Activated CD4-positive, alpha-beta memory T cell treated with anti-CD3 and anti-CD28 coated beads for 36 hours (primary cell): ENCODE data around the gene PML. TPM values are rescaled to one million over a fixed set of nuclear protein-coding genes. Genes with fewer than 3 reads are reported as not detected.
"Not testable (repeated sequence)": the region's sequence is repeated elsewhere in the genome, so short reads cannot be mapped to it uniquely, and the experiment has no call there.

ENCODE experiments used
- CTCF ChIA-PET: fragments of 350-600 bp; sonication (Branson Sonifier 250); formaldehyde crosslinking; loops from one replicate; lab custom pipeline; 2021; ENCODE audit warnings: antibody characterized with exemption, inconsistent platforms; lab: Charles Lee
- POLR2A ChIA-PET: fragments of 350-600 bp; sonication (Branson Sonifier 250); formaldehyde crosslinking; loops from one replicate; lab custom pipeline; 2021; ENCODE audit warnings: antibody characterized with exemption; lab: Charles Lee
- DNase-seq: peaks from one replicate; pipeline ENCODE4 v3.0.0-alpha.2; 2020
- H3K27ac Mint-ChIP-seq: one replicate; pipeline ENCODE4 v1.8.0; 2021; ENCODE audit warnings: mixed read lengths
- H3K27me3 Mint-ChIP-seq: one replicate; pipeline ENCODE4 v1.8.0; 2021; ENCODE audit warnings: mixed read lengths
- H3K36me3 Mint-ChIP-seq: one replicate; pipeline ENCODE4 v1.8.0; 2021; ENCODE audit warnings: mixed read lengths
- H3K4me1 Mint-ChIP-seq: one replicate; pipeline ENCODE4 v1.8.0; 2021; ENCODE audit warnings: low read depth, mixed read lengths
- H3K4me3 Mint-ChIP-seq: one replicate; pipeline ENCODE4 v1.8.0; 2021; ENCODE audit warnings: mild to moderate bottlenecking, mixed read lengths
- H3K9me3 Mint-ChIP-seq: one replicate; pipeline ENCODE4 v1.8.0; 2021; ENCODE audit warnings: mixed read lengths
- intact Hi-C: fragments of 100-400 bp; cut with micrococcal nuclease; formaldehyde crosslinking; loops from one replicate; pipeline ENCODE4 v1.15.1; 2023
- total RNA-seq, 2 experiments: library from RNA; stranded (reverse); gene quantifications; one replicate each; pipeline ENCODE4 v1.2.3, GENCODE V29; 2021

Gene PML
- total RNA-seq, 2 experiments from 2014 or later, result 67.6 to 69.8 TPM

- Mint-ChIP-seq H3K4me3 (no peak overlapping the region), H3K4me1 (peaks cover 28% of the 10 kb centered on the region), H3K36me3 (no peaks in the 10 kb centered on the region), H3K9me3 (no peaks in the 10 kb centered on the region), H3K27me3 (no peaks in the 10 kb centered on the region), H3K27ac (no peak overlapping the region)
- ChIA-PET CTCF (interaction anchor here (0.8 to 4.3 kb wide), 7 partner anchors 9 to 63 kb away, joined by 3 to 22 read pairs (median 6); partner anchors contain the start of gene PML), POLR2A (interaction anchor here (1.2 kb wide), 1 partner anchor 22 kb away, joined by 5 read pairs; no protein-coding TSS in a partner anchor)
- intact Hi-C loops, result loop anchor here (1.0 kb wide), 1 partner anchor 8 kb away; no protein-coding TSS in a partner anchor
- no peak for DNase-seq
Measured at GRCh38 chr15:73959801-73960200, 34.7 kb upstream of the PML start.

DNA sequence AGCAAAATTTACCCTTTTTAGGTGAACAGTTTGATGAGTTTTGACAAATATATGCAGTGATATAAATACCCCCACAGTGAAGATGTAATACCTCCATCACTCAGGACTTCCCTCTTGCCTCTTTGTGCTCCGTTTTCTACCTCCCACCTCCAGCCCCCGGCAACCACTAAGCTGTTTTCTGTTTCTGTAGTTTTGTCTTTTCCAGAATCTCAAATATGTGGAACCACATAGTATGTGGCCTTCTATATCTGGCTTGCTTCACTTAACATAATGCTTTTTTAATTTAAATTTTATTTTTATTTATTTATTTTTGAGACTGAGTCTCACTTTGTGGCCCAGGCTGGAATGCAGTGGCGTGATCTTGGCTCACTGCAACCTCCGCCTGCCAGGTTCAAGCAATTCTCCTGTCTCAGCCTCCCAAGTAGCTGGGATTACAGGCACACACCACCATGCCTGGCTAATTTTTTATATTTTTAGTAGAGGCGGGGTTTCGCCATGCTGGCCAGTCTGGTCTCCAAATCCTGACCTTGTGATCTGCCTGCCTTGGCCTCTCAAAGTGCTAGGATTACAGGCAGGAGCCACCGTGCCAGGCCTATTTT is 33.9 kb upstream of the PML start:
- H3K4me3 Mint-ChIP-seq, H3K9me3 Mint-ChIP-seq, H3K27me3 Mint-ChIP-seq, DNase-seq, H3K27ac Mint-ChIP-seq, POLR2A ChIA-PET, intact Hi-C loops, H3K36me3 Mint-ChIP-seq: not testable (repeated sequence)
- H3K4me1 Mint-ChIP-seq, result peaks cover 35% of the 10 kb centered on the region
- CTCF ChIA-PET, result interaction anchor here (0.8 to 4.3 kb wide), 7 partner anchors 10 to 89 kb away, joined by 3 to 22 read pairs (median 6); partner anchors contain the start of gene PML

- intact Hi-C loops, result no loop called here
- no peaks in the 10 kb centered on the region for H3K9me3 Mint-ChIP-seq
- H3K27ac Mint-ChIP-seq, result no peak overlapping the region
- ChIA-PET POLR2A (no interaction called here), CTCF (interaction anchor here (1.4 kb wide), 1 partner anchor 86 kb away, joined by 3 read pairs; no protein-coding TSS in a partner anchor)
- no peaks in the 10 kb centered on the region for H3K36me3 Mint-ChIP-seq
- no peak overlapping the region for H3K4me3 Mint-ChIP-seq
- no peaks in the 10 kb centered on the region for H3K27me3 Mint-ChIP-seq
- no peak for DNase-seq
- peaks cover 43% of the 10 kb centered on the region for H3K4me1 Mint-ChIP-seq
Measured at GRCh38 chr15:73962433-73962832, 32.1 kb upstream of the PML start.

GRCh38 chr15:73964736-73965093 is 29.8 kb upstream of the PML start:
- POLR2A ChIA-PET, result interaction anchor here (1.0 to 1.4 kb wide), 3 partner anchors 17 to 439 kb away, joined by 3 to 4 read pairs (median 4); no protein-coding TSS in a partner anchor
- no peaks in the 10 kb centered on the region for H3K9me3 Mint-ChIP-seq
- CTCF ChIA-PET, result interaction anchor here (0.6 to 2.8 kb wide), 20 partner anchors 8 to 91 kb away, joined by 3 to 24 read pairs (median 5); partner anchors contain the start of gene TBC1D21
- peak overlapping the region; percentile 69 for H3K4me3 Mint-ChIP-seq
- no peaks in the 10 kb centered on the region for H3K27me3 Mint-ChIP-seq
- no peaks in the 10 kb centered on the region for H3K36me3 Mint-ChIP-seq
- intact Hi-C loops, result loop anchor here (1.0 to 5.0 kb wide), 4 partner anchors 13 to 67 kb away; no protein-coding TSS in a partner anchor
- H3K27ac Mint-ChIP-seq, result peak overlapping the region; percentile 85
- H3K4me1 Mint-ChIP-seq, result peaks cover 27% of the 10 kb centered on the region
- peak; percentile 93 for DNase-seq

DNA sequence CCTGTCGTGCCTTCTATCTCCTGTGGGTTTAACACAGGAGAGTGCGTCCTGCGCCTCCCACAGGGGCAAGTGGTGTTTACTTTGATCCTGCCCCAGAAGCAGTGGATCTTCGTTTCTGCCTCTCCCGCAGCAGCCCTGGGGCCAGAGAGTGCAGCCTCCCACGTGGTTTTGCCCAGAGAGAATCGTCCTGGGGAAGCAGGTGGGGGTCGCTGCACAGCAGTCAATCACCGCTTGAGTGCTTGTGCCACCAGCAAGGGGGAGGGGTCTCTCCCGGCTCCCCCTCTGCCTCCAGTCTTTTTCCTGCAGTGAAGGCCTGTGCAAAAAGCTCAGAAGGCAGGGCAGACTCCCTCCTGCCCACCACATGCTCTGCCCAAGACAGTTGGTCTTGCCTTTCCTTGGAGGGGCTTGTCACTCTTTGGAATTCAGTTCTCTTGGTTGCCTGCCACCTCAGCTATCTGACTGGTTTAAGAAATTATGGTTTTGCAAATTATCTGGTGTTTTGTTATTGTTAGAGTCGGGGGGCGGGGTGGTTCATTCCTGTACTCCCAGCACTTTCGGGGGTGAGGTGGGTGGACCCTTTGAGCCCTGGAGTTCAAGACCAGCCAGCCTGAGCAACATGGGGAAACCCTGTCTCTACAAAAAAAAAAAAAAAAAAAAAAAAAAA is 29.3 kb upstream of the PML start:
- H3K4me1 Mint-ChIP-seq, result peaks cover 24% of the 10 kb centered on the region
- H3K27ac Mint-ChIP-seq, result peak overlapping the region; percentile 85
- H3K9me3 Mint-ChIP-seq, result no peaks in the 10 kb centered on the region
- intact Hi-C loops, result loop anchor here (2.0 to 5.0 kb wide), 2 partner anchors 42 to 44 kb away; no protein-coding TSS in a partner anchor
- H3K36me3 Mint-ChIP-seq, result no peaks in the 10 kb centered on the region
- peak; percentile 82 for DNase-seq
- H3K27me3 Mint-ChIP-seq, result no peaks in the 10 kb centered on the region
- ChIA-PET POLR2A (interaction anchor here (1.0 to 1.4 kb wide), 3 partner anchors 17 to 438 kb away, joined by 3 to 4 read pairs (median 4); no protein-coding TSS in a partner anchor), CTCF (interaction anchor here (0.6 to 2.8 kb wide), 18 partner anchors 8 to 97 kb away, joined by 3 to 24 read pairs (median 6); partner anchors contain the start of genes PML and TBC1D21)
- H3K4me3 Mint-ChIP-seq, result peak overlapping the region; percentile 69

GRCh38 chr15:73965758-73966113 is 28.8 kb upstream of the PML start:
- DNase-seq, result peak; percentile 29
- no peaks in the 10 kb centered on the region for H3K9me3 Mint-ChIP-seq
- intact Hi-C loops, result loop anchor here (2.0 to 5.0 kb wide), 2 partner anchors 42 to 45 kb away; no protein-coding TSS in a partner anchor
- H3K27me3 Mint-ChIP-seq, result no peaks in the 10 kb centered on the region
- H3K4me3 Mint-ChIP-seq, result peak overlapping the region; percentile 54
- no peaks in the 10 kb centered on the region for H3K36me3 Mint-ChIP-seq
- H3K27ac Mint-ChIP-seq, result peak overlapping the region; percentile 85
- peaks cover 22% of the 10 kb centered on the region for H3K4me1 Mint-ChIP-seq
- ChIA-PET CTCF (interaction anchor here (0.6 to 2.8 kb wide), 19 partner anchors 9 to 97 kb away, joined by 3 to 24 read pairs (median 5); partner anchors contain the start of genes PML and TBC1D21), POLR2A (interaction anchor here (1.0 to 1.4 kb wide), 3 partner anchors 16 to 438 kb away, joined by 3 to 4 read pairs (median 4); no protein-coding TSS in a partner anchor)

- no peaks in the 10 kb centered on the region for H3K36me3 Mint-ChIP-seq
- POLR2A ChIA-PET, result no interaction called here
- DNase-seq, result no peak
- H3K27me3 Mint-ChIP-seq, result peaks cover 3% of the 10 kb centered on the region
- peaks cover 25% of the 10 kb centered on the region for H3K4me1 Mint-ChIP-seq
- CTCF ChIA-PET, result interaction anchor here (1.0 to 8.6 kb wide), 4 partner anchors 41 to 85 kb away, joined by 3 to 98 read pairs (median 48); no protein-coding TSS in a partner anchor
- H3K4me3 Mint-ChIP-seq, result no peak overlapping the region
- H3K27ac Mint-ChIP-seq, result no peak overlapping the region
- H3K9me3 Mint-ChIP-seq, result no peaks in the 10 kb centered on the region
- intact Hi-C loops, result loop anchor here (5.0 kb wide), 1 partner anchor 39 kb away; no protein-coding TSS in a partner anchor
Measured at GRCh38 chr15:73968461-73968860, 26.1 kb upstream of the PML start.

GRCh38 chr15:73969151-73969759 is 25.3 kb upstream of the PML start:
- Mint-ChIP-seq H3K27me3 (peaks cover 4% of the 10 kb centered on the region), H3K36me3 (peaks cover 1% of the 10 kb centered on the region), H3K27ac (no peak overlapping the region), H3K9me3 (peaks cover 2% of the 10 kb centered on the region), H3K4me3 (no peak overlapping the region), H3K4me1 (peaks cover 27% of the 10 kb centered on the region)
- ChIA-PET POLR2A (no interaction called here), CTCF (interaction anchor here (0.6 to 8.6 kb wide), 5 partner anchors 25 to 78 kb away, joined by 3 to 98 read pairs (median 5); partner anchors contain the start of gene PML)
- DNase-seq, result no peak
- intact Hi-C loops, result loop anchor here (5.0 kb wide), 1 partner anchor 38 kb away; no protein-coding TSS in a partner anchor

DNA sequence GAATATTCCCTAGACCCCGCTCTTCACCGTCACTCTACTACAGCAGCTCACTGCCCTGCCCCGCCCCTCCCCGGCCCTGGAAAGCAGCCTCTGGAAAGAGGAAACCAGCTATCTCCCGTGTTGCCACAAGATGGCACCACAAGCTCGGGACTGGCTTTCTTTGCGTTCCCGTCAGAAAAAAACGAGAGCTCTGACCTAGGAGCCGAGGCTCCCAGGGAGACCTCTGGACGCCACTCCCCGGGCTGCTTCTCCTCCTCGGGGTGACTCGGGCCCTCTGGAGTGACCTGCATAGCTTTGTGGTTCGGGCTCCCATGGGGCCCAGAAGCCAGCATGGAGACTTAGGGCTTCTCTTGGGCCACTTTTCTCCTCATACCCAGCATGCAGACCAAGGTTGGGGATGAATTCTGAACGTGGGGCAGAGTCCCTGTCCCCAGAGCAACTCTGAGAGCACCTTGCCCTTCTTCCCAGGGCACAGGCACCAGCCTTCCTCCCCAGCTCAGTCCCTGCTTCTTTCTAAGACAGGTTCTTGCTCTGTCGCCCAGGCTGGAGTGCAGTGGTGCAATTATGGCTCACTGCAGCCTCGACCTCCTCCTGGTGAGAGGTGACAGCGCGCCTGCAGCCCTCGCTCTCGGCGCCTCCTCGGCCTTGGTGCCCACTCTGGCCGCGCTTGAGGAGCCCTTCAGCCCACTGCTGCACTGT is 21.4 kb upstream of the PML start:
- DNase-seq, result peak; percentile 90
- ChIA-PET CTCF (interaction anchor here (0.6 to 8.6 kb wide), 52 partner anchors 7 to 806 kb away, joined by 3 to 98 read pairs (median 5); partner anchors contain the start of genes LOXL1, PML and STOML1), POLR2A (interaction anchor here (0.5 to 2.2 kb wide), 3 partner anchors 9 to 405 kb away, joined by 4 to 9 read pairs (median 9); partner anchors contain the start of gene PML)
- H3K4me3 Mint-ChIP-seq, result peak overlapping the region; percentile 10
- H3K36me3 Mint-ChIP-seq, result peaks cover 7% of the 10 kb centered on the region
- peaks cover 19% of the 10 kb centered on the region for H3K27me3 Mint-ChIP-seq
- intact Hi-C loops, result loop anchor here (2.0 to 5.0 kb wide), 4 partner anchors 74 to 350 kb away; no protein-coding TSS in a partner anchor
- H3K27ac Mint-ChIP-seq, result no peak overlapping the region
- peaks cover 2% of the 10 kb centered on the region for H3K9me3 Mint-ChIP-seq
- peaks cover 26% of the 10 kb centered on the region for H3K4me1 Mint-ChIP-seq

GRCh38 chr15:73973683-73974200 is 20.8 kb upstream of the PML start:
- ChIA-PET CTCF (interaction anchor here (0.7 to 8.6 kb wide), 21 partner anchors 8 to 356 kb away, joined by 3 to 98 read pairs (median 7); partner anchors contain the start of genes PML and STOML1), POLR2A (interaction anchor here (1.2 to 2.2 kb wide), 3 partner anchors 8 to 47 kb away, joined by 3 to 9 read pairs (median 9); partner anchors contain the start of gene PML)
- intact Hi-C loops, result loop anchor here (2.0 to 5.0 kb wide), 4 partner anchors 74 to 349 kb away; no protein-coding TSS in a partner anchor
- Mint-ChIP-seq H3K4me1 (peaks cover 26% of the 10 kb centered on the region), H3K27me3 (peaks cover 19% of the 10 kb centered on the region)
- H3K9me3 Mint-ChIP-seq, H3K4me3 Mint-ChIP-seq, H3K36me3 Mint-ChIP-seq, H3K27ac Mint-ChIP-seq, DNase-seq: not testable (repeated sequence)
